HG03108 (cell line): Measurements from ENCODE around the gene DNAH12.
"Not testable (repeated sequence)": the region's sequence is repeated elsewhere in the genome, so short reads cannot be mapped to it uniquely, and the experiment has no call there.

ENCODE experiments used
- ATAC-seq: cut with Tn5 transposase; IDR thresholded peaks from one replicate; pipeline ENCODE4 v1.9.1; 2021; ENCODE audit warnings: moderate library complexity; ENCODE audit not compliant: unreplicated experiment

Gene DNAH12

GRCh38 chr3:57411715-57412114, 132.4 kb downstream of the DNAH12 start:
- no peak for ATAC-seq

- ATAC-seq, result no peak
These were observed 134.7 kb downstream of the DNAH12 start for GRCh38 chr3:57409471-57409870.

- ATAC-seq, result no peak
These were observed 141.5 kb downstream of the DNAH12 start for GRCh38 chr3:57402675-57403074.

- ATAC-seq, result peak; percentile 93
These were observed 146.7 kb downstream of the DNAH12 start for GRCh38 chr3:57397175-57398026.

GRCh38 chr3:57393977-57394376, 150.2 kb downstream of the DNAH12 start:
- ATAC-seq, result no peak

- no peak for ATAC-seq
These were observed 152.4 kb downstream of the DNAH12 start for GRCh38 chr3:57391767-57392166.

- no peak for ATAC-seq
These were observed 154.9 kb downstream of the DNAH12 start for GRCh38 chr3:57389271-57389670.

- ATAC-seq, result no peak
These were observed 157.8 kb downstream of the DNAH12 start for GRCh38 chr3:57386307-57386706.

- ATAC-seq, result no peak
These were observed 158.6 kb downstream of the DNAH12 start for GRCh38 chr3:57385498-57385897.

- ATAC-seq, result no peak
These were observed 160.3 kb downstream of the DNAH12 start for GRCh38 chr3:57383838-57384237.

- no peak for ATAC-seq
These were observed 160.7 kb downstream of the DNAH12 start for GRCh38 chr3:57383406-57383805.

- no peak for ATAC-seq
These were observed 161.2 kb downstream of the DNAH12 start for GRCh38 chr3:57382933-57383332.

- ATAC-seq, result no peak
These were observed 173.8 kb downstream of the DNAH12 start for GRCh38 chr3:57370341-57370740.

- not testable (repeated sequence) for ATAC-seq
These were observed 179.1 kb downstream of the DNAH12 start for GRCh38 chr3:57365089-57365488.

GRCh38 chr3:57356275-57356674, 187.9 kb downstream of the DNAH12 start:
- not testable (repeated sequence) for ATAC-seq

- ATAC-seq, result no peak
These were observed 189.4 kb downstream of the DNAH12 start for GRCh38 chr3:57354768-57355167.

GRCh38 chr3:57350271-57350670, 193.9 kb downstream of the DNAH12 start:
- ATAC-seq, result no peak

GRCh38 chr3:57339071-57339642, 205.0 kb downstream of the DNAH12 start:
- not testable (repeated sequence) for ATAC-seq

GRCh38 chr3:57338272-57339070, 205.7 kb downstream of the DNAH12 start:
- ATAC-seq, result not testable (repeated sequence)

- ATAC-seq, result no peak
These were observed 208.7 kb downstream of the DNAH12 start for GRCh38 chr3:57335283-57335938.

- no peak for ATAC-seq
These were observed 213.0 kb downstream of the DNAH12 start for GRCh38 chr3:57331078-57331610.
